ENCODE results near the gene CCND1.

CCND1 gene

GRCh38 chr11:69641681-69642548 is 959 bp downstream of the CCND1 start:
- no peak for DNase-seq (ENCODE audit: low read depth)

DNA sequence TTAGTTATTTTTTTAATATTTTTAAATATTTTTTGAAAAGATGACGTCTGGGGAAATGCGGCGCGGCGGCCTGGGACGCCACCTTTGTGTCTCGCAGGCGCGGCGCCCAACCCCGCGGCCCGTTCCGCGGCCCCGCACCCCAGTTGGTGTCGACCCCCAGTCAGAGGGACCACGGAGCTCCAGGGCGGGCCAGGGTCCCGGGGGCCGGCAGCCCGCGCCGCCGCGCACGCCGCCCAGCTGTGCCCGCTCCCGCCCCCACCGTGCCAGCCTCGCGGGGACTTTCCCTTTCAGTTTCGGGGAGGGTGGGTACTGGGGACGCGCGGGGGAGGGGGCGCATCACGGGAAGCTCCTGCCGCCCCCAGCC is 1.6 kb downstream of the CCND1 start:
- DNase-seq (ENCODE audit: low read depth), result peak; percentile 39

DNA sequence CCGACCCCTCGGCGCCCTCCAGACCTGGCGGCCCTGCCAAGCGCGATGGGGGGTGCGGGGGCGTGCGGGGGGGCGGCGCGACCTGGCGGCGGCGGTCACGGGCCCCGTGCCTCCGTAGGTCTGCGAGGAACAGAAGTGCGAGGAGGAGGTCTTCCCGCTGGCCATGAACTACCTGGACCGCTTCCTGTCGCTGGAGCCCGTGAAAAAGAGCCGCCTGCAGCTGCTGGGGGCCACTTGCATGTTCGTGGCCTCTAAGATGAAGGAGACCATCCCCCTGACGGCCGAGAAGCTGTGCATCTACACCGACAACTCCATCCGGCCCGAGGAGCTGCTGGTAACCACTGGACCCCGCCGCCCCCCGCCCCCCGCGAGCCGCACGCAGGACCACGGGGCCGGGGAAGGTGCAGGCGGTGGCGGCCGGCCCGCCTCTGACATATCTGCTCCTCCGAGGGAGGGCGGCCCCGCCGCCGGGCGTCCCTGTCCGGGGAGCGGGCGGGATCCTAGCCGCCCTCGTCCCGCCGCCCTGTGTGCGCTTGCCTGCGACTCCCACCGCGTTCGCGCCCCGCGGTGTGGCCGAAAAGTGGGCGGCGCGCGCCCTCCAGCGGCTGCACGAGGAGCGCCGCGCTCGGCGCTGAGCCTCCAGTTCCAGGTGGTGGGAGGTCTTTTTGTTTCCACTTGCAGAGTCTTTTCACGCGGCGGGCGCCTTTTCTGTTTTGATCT is 2.1 kb downstream of the CCND1 start:
- DNase-seq (ENCODE audit: low read depth), result peak; percentile 67

DNA sequence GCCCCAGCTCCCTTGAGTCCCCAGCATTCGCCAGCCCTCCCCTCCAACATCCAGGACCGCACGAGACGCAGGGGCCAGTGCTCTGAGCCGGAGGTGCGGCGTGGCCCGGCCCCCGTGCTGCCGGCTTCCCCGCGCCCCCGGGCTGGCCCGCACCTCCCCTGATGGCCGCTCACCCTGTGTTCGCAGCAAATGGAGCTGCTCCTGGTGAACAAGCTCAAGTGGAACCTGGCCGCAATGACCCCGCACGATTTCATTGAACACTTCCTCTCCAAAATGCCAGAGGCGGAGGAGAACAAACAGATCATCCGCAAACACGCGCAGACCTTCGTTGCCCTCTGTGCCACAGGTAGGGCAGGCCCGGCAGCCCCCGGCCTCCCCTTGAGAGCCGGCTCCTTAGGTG is 2.7 kb downstream of the CCND1 start:
- DNase-seq (ENCODE audit: low read depth), result no peak

- DNase-seq (ENCODE audit: low read depth), result no peak
Measured at GRCh38 chr11:69644071-69644961, 3.4 kb downstream of the CCND1 start.

DNA sequence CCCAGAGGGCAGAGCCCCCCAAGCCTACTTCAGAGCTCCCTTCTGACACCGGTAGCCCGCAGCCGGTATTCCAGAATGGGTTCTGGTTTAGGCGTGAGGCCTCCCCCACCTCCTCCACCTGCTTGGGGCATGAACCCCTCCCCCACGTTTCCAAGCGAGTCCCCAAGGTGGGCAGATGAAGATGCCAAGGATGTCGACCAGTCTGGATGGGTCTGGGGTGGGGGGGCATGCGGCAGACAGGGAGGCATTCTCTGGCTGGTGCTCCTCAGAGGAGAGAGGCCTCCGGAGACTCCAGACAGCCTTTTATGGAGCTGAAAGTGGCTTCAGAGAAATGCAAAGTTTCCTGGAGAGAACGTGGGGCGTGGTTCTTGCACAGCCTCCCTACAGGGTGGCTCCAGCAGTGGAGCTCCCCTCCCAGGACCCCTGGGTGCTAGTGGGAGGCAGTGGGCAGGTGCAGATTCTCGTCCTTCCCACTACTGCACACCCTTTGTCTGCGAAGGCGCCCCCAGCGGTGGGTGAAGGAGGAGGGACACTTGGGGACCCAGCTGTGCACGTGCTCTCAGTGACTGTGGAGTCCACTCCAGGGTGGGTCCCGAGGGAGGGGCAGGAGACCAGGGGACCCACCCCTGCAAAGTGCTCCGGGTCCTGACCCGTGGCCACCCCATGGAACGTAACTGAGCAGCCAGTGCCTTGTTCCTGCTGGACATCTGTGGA is 4.2 kb downstream of the CCND1 start:
- no peak for DNase-seq (ENCODE audit: low read depth)

GRCh38 chr11:69645801-69646492 is 5.0 kb downstream of the CCND1 start:
- DNase-seq (ENCODE audit: low read depth), result no peak

- no peak for DNase-seq (ENCODE audit: low read depth)
Measured at GRCh38 chr11:69646493-69647389, 5.8 kb downstream of the CCND1 start.

DNA sequence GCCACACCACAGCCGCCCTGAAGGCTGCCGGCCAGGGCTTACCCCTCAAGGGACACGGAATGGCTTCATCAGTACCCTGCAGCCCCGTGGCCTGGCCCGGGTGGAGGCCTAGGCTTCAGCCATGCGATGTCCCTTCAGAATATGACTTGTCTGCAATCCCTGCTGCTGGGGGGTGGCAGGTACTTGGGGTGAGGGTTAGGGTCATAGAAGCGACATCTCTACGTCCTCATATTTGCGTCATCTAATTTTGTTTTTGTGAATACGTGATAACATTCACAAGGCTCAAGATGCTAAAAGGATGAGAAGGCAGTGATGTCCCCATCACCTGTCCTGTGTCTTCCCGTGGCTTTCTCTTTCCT is 6.4 kb downstream of the CCND1 start:
- DNase-seq (ENCODE audit: low read depth), result no peak

DNA sequence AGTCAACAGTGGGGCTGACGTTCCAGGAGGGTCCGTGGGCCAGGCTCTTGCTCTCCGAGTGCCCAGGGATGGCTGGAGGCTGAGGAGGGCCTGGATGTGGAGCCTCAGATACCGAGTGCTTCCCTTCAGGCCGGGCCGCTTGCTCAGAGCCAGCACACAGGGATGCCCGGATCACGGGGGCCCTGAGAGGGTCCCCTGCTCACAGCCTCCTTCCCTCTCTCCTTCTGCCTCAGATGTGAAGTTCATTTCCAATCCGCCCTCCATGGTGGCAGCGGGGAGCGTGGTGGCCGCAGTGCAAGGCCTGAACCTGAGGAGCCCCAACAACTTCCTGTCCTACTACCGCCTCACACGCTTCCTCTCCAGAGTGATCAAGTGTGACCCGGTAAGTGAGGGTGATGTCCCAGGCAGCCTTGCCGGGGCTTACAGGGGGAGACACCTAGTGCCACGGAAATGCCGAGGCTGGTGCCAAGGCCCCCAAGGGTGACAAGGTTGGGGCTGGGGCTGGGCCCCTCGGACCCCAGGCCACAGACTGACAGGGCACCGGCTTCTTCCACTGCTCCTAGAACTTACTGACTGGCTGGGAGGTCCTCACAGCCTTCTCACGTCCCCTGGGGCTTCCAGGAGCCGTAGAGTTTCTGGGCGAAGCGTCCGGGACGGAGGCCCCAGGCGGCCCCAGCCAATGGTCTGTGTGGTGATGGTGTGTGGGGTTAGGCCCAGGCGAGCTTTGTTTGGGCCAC is 7.0 kb downstream of the CCND1 start:
- DNase-seq (ENCODE audit: low read depth), result no peak

DNA sequence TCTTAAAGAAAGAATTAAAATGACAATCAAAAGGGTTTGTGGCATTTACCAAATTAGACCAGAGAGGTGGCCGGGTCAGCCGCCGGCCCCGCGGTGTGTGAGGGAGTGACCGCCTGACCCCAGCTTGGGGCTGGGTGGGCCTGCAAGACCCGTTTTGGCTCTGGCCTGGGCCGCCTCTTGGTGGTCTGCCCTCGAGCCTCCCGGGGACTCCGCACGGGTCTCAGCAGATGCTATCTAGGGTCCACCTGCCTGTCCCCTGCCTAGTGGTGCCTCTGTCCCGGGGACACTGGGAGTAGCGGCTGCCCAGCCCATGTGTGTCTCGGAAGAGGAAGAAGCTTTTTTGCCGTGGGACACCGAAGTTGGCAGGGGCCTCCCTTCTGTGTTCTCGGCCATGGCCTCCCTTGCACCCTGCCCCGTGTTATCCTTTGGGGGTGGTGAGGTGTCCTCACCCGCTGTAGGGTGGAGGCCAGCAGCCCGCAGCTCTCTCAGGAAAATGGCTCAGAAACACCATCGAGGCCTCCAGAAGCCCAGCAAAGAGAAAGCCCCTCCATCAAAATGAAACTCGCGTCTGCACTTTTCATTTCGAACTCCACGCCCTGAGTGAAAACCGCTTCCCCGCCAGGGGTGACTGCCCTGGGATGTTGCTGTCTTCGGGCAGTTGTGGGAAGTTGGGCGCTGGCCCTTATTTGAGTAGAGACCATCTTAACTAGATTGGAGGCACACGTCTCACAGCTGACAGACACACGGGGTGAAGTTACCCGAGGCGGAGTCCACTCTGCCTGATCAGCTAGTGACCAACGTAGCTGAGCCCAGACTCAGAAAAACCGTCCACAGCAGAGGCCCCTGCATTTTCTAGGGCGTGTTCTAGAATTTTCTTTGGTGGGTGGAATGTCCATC is 8.0 kb downstream of the CCND1 start:
- no peak for DNase-seq (ENCODE audit: low read depth)

DNA sequence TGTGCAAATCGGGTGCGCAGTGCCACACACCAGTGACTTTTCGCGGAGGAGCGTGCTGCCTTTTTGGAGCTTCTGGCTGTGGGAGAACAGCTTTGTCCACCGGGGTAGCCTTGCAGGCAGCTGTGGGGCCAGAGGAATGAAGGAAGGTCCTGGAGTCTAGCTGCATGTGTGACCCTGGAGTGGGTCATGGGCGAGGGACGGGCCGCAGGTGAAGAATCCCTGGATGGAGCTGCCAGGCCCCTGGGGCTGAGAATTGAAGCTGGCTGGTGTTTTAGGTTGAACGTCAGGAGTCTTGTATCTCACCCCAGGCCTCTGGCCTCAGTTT is 8.6 kb downstream of the CCND1 start:
- DNase-seq (ENCODE audit: low read depth), result no peak

GRCh38 chr11:69650081-69650831 is 9.3 kb downstream of the CCND1 start:
- no peak for DNase-seq (ENCODE audit: low read depth)

DNA sequence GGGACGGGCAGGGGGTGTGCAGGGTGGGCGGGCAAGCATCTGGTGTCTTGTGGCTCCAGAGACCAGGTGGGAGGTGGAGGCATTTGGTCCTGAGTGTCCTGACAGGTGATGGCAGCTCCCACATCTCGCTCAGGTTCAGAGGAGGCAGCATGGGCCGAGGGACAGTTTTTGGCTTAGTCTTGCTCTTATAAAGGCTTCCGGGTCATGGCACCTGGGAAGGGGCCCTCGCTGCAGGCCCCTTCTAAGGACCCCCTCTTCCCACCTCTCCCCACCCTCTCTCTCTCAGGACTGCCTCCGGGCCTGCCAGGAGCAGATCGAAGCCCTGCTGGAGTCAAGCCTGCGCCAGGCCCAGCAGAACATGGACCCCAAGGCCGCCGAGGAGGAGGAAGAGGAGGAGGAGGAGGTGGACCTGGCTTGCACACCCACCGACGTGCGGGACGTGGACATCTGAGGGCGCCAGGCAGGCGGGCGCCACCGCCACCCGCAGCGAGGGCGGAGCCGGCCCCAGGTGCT is 9.9 kb downstream of the CCND1 start:
- no peak for DNase-seq (ENCODE audit: low read depth)

GRCh38 chr11:69651834-69652620 is 11.1 kb downstream of the CCND1 start:
- DNase-seq (ENCODE audit: low read depth), result no peak

DNA sequence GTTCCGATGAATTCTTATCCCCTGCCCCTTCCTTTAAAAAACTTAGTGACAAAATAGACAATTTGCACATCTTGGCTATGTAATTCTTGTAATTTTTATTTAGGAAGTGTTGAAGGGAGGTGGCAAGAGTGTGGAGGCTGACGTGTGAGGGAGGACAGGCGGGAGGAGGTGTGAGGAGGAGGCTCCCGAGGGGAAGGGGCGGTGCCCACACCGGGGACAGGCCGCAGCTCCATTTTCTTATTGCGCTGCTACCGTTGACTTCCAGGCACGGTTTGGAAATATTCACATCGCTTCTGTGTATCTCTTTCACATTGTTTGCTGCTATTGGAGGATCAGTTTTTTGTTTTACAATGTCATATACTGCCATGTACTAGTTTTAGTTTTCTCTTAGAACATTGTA is 12.0 kb downstream of the CCND1 start:
- no peak for DNase-seq (ENCODE audit: low read depth)

- DNase-seq (ENCODE audit: low read depth), result no peak
Measured at GRCh38 chr11:69653406-69653960, 12.5 kb downstream of the CCND1 start.
